HepG2 (cell line): ENCODE results near the gene BBS1. TPM values are rescaled to one million over a fixed set of nuclear protein-coding genes. Genes with fewer than 3 reads are reported as not detected.
A peak's percentile ranks its signal among the peaks of the same experiment; 100 is the strongest.

Experiments used
- AFF4 ChIP-seq: sonication (generic); formaldehyde crosslinking; IDR thresholded peaks from 2 replicates; pipeline ENCODE4 v1.4.0; 2020; ENCODE audit warnings: missing genetic modification reagents
- ZBTB8A ChIP-seq: sonication (generic); formaldehyde crosslinking; IDR thresholded peaks from 2 replicates; pipeline ENCODE4 v1.4.0; 2020; ENCODE audit warnings: mild to moderate bottlenecking, low read depth, missing genetic modification reagents, borderline replicate concordance
- ZFX ChIP-seq: sonication (generic); formaldehyde crosslinking; IDR thresholded peaks from 2 replicates; pipeline ENCODE4 v1.4.0; 2020; ENCODE audit warnings: mild to moderate bottlenecking, low read depth, missing genetic modification reagents, moderate library complexity
- polyA plus RNA-seq, 8 experiments: library from polyadenylated mRNA; depleted of rRNA in 3 of 8; stranded (reverse) in 7 of 8; unstranded in 1 of 8; fragments of >200 nt; fragmentation: Illumina TruSeq in 4 of 8; extraction: Trizol in 4 of 8; gene quantifications; 2 replicates each; pipeline versions ENCODE4 v1.2.1 to v1.2.3, GENCODE V29; 2011 to 2016; ENCODE audit warnings: low read depth in 4 of 8, missing spikeins in 1 of 8, mixed read lengths in 1 of 8; ENCODE audit not compliant: insufficient read depth in 1 of 8
- total RNA-seq, 5 experiments: library from RNA; depleted of rRNA; stranded (reverse); fragments of >200 nt; fragmentation: Illumina TruSeq; extraction: Trizol; gene quantifications; 2 replicates each; pipeline ENCODE4 v1.2.3, GENCODE V29; 2016; ENCODE audit warnings: low read depth in 1 of 5
- TF ChIP-seq, protein P1 (sequence below): sonication (generic); formaldehyde crosslinking; IDR thresholded peaks from 2 replicates; pipeline ENCODE4 v1.9.0; 2021; ENCODE audit warnings: missing genetic modification reagents, mild to moderate bottlenecking, borderline replicate concordance
- TF ChIP-seq, protein P2 (sequence below), 2 experiments: sonication (generic) in 1 of 2; formaldehyde crosslinking in 1 of 2; IDR thresholded peaks; 2 replicates each; pipeline versions ENCODE4 v1.6.1 to v1.9.0; 2014 to 2022; ENCODE audit warnings: antibody characterized with exemption in 1 of 2, borderline replicate concordance in 1 of 2, inconsistent platforms in 1 of 2, low read depth in 1 of 2, missing genetic modification reagents in 1 of 2
- TF ChIP-seq, protein P3 (sequence below): sonication (generic); formaldehyde crosslinking; IDR thresholded peaks from 2 replicates; pipeline ENCODE4 v1.4.0; 2020; ENCODE audit warnings: missing genetic modification reagents
- TF ChIP-seq, protein P4 (sequence below): sonication (generic); formaldehyde crosslinking; IDR thresholded peaks from 2 replicates; pipeline ENCODE4 v1.5.0; 2020; ENCODE audit warnings: missing genetic modification reagents, mild to moderate bottlenecking, borderline replicate concordance

BBS1 gene
- total and polyA plus RNA-seq, 2 of the 13 experiments (the other 11 are each of a cell fraction or from before 2014, with no cell fraction given), result 11.7 to 14.1 TPM

DNA sequence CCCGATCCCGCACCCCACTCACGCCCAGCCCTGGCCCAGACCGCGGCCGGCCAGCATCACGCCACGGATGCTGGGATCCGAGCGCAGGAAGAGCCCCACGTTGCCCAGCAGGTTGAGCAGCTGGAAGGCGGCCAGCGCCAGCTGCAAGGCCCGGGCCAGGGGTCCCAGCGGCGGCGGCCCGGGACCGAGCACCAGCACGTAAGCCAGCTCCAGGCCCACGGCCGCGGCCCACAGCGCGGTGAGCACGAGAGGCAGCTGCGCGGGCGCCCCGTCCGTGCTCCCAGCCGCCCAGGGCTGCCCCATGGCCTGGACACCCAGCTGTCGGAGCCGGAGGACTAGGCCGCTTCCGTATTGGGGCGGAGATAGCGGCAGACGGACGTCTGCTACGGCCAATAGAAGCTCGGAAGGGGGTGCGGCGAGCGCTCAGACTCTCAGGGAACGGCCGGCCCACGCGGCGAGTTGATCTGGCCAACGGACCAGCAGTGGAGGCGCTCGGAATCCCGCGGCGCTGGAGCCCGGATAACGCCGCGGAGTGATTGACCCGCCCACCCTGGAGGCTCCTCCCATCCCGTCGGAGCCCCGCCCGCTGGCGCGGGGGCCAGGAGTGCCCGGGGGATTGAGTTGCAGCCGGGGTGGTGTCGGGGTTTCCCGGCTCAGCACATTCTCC lies 35.4 kb downstream of the BBS1 start, which contains the start of gene ZDHHC24 (continued):
- TF ChIP-seq AFF4 (no peak), ZFX (CRISPR knock-in tag) (peak; percentile 99), ZBTB8A (CRISPR knock-in tag) (no peak)
- TF ChIP-seq, protein P1, sequence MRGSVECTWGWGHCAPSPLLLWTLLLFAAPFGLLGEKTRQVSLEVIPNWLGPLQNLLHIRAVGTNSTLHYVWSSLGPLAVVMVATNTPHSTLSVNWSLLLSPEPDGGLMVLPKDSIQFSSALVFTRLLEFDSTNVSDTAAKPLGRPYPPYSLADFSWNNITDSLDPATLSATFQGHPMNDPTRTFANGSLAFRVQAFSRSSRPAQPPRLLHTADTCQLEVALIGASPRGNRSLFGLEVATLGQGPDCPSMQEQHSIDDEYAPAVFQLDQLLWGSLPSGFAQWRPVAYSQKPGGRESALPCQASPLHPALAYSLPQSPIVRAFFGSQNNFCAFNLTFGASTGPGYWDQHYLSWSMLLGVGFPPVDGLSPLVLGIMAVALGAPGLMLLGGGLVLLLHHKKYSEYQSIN, result no peak
- TF ChIP-seq, protein P2, sequence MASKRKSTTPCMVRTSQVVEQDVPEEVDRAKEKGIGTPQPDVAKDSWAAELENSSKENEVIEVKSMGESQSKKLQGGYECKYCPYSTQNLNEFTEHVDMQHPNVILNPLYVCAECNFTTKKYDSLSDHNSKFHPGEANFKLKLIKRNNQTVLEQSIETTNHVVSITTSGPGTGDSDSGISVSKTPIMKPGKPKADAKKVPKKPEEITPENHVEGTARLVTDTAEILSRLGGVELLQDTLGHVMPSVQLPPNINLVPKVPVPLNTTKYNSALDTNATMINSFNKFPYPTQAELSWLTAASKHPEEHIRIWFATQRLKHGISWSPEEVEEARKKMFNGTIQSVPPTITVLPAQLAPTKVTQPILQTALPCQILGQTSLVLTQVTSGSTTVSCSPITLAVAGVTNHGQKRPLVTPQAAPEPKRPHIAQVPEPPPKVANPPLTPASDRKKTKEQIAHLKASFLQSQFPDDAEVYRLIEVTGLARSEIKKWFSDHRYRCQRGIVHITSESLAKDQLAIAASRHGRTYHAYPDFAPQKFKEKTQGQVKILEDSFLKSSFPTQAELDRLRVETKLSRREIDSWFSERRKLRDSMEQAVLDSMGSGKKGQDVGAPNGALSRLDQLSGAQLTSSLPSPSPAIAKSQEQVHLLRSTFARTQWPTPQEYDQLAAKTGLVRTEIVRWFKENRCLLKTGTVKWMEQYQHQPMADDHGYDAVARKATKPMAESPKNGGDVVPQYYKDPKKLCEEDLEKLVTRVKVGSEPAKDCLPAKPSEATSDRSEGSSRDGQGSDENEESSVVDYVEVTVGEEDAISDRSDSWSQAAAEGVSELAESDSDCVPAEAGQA (IDR thresholded peaks at IDR 0.05; ENCODE audit: low read depth), result peak; percentile 25; the same call in 1 of the 2 replicates
- TF ChIP-seq, protein P2 (CRISPR knock-in tag; IDR thresholded peaks at IDR 0.05; ENCODE audit: borderline replicate concordance), result no peak
- TF ChIP-seq, protein P3, sequence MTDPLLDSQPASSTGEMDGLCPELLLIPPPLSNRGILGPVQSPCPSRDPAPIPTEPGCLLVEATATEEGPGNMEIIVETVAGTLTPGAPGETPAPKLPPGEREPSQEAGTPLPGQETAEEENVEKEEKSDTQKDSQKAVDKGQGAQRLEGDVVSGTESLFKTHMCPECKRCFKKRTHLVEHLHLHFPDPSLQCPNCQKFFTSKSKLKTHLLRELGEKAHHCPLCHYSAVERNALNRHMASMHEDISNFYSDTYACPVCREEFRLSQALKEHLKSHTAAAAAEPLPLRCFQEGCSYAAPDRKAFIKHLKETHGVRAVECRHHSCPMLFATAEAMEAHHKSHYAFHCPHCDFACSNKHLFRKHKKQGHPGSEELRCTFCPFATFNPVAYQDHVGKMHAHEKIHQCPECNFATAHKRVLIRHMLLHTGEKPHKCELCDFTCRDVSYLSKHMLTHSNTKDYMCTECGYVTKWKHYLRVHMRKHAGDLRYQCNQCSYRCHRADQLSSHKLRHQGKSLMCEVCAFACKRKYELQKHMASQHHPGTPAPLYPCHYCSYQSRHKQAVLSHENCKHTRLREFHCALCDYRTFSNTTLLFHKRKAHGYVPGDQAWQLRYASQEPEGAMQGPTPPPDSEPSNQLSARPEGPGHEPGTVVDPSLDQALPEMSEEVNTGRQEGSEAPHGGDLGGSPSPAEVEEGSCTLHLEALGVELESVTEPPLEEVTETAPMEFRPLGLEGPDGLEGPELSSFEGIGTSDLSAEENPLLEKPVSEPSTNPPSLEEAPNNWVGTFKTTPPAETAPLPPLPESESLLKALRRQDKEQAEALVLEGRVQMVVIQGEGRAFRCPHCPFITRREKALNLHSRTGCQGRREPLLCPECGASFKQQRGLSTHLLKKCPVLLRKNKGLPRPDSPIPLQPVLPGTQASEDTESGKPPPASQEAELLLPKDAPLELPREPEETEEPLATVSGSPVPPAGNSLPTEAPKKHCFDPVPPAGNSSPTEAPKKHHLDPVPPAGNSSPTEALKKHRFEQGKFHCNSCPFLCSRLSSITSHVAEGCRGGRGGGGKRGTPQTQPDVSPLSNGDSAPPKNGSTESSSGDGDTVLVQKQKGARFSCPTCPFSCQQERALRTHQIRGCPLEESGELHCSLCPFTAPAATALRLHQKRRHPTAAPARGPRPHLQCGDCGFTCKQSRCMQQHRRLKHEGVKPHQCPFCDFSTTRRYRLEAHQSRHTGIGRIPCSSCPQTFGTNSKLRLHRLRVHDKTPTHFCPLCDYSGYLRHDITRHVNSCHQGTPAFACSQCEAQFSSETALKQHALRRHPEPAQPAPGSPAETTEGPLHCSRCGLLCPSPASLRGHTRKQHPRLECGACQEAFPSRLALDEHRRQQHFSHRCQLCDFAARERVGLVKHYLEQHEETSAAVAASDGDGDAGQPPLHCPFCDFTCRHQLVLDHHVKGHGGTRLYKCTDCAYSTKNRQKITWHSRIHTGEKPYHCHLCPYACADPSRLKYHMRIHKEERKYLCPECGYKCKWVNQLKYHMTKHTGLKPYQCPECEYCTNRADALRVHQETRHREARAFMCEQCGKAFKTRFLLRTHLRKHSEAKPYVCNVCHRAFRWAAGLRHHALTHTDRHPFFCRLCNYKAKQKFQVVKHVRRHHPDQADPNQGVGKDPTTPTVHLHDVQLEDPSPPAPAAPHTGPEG (CRISPR knock-in tag), result 0 out of 2 replicates have a peak, but pooled peaks have one; percentile 22
- TF ChIP-seq, protein P4, sequence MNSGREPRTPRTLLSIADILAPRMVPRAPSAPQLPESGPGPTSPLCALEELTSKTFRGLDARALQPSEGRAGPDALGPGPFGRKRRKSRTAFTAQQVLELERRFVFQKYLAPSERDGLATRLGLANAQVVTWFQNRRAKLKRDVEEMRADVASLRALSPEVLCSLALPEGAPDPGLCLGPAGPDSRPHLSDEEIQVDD, result no peak
